Measurements from ENCODE around the gene GABRG3. TPM values are rescaled to one million over a fixed set of nuclear protein-coding genes. Genes with fewer than 3 reads are reported as not detected.

GABRG3 gene
- total and polyA plus RNA-seq, 4 experiments from 2014 or later, result not detected

- H3K9me3 Mint-ChIP-seq, result peaks cover 0 to 7% (median under 1%) of the 10 kb centered on the region in 8 donors
- H3K36me3 ChIP-seq (ENCODE audit: insufficient read depth, low read length), result no peaks in the 10 kb centered on the region
- no peaks in the 10 kb centered on the region for H3K4me1 Mint-ChIP-seq
- ChIA-PET CTCF (ENCODE audit: partially characterized antibody) (interaction anchor here (0.7 kb wide), 1 partner anchor 13 kb away, joined by 3 read pairs; no protein-coding TSS in a partner anchor), POLR2A (ENCODE audit: partially characterized antibody) (no interaction called here)
- H3K4me3 ChIP-seq (ENCODE audit: low read length in 2 of 2), result no peak overlapping the region
- intact Hi-C loops (cut with micrococcal nuclease), result loop anchor here (10.0 kb wide), 1 partner anchor 56 kb away; no protein-coding TSS in a partner anchor
- no peaks in the 10 kb centered on the region for H3K27me3 ChIP-seq (ENCODE audit: insufficient read depth, low read length)
- peak overlapping the region in 1 of 7 donors; percentile 11 for H3K27ac Mint-ChIP-seq
- no peak overlapping the region for H3K4me3 Mint-ChIP-seq
- H3K27me3 Mint-ChIP-seq, result peaks cover 0 to 1% of the 10 kb centered on the region in 2 donors
- H3K9me3 ChIP-seq (ENCODE audit: control insufficient read depth in 1 of 2, low read length in 2 of 2), result no peaks in the 10 kb centered on the region
- no peak for DNase-seq
- no peaks in the 10 kb centered on the region for H3K36me3 Mint-ChIP-seq
- no peaks in the 10 kb centered on the region for H3K4me1 ChIP-seq (ENCODE audit: insufficient read depth, low read length)
- no peak overlapping the region for H3K27ac ChIP-seq (ENCODE audit: low read depth, low read length)
Measured at GRCh38 chr15:27028858-27029477, 58.0 kb downstream of the GABRG3 start.

GRCh38 chr15:27036210-27036609, 65.2 kb downstream of the GABRG3 start:
- H3K4me1 Mint-ChIP-seq, result no peaks in the 10 kb centered on the region
- H3K4me1 ChIP-seq (ENCODE audit: insufficient read depth, low read length), result no peaks in the 10 kb centered on the region
- no peaks in the 10 kb centered on the region for H3K27me3 ChIP-seq (ENCODE audit: insufficient read depth, low read length)
- H3K27me3 Mint-ChIP-seq, result no peaks in the 10 kb centered on the region
- DNase-seq, result no peak
- H3K27ac ChIP-seq (ENCODE audit: low read depth, low read length), result no peak overlapping the region
- POLR2A ChIA-PET (ENCODE audit: partially characterized antibody), result no interaction called here
- CTCF ChIA-PET (ENCODE audit: partially characterized antibody), result no interaction called here
- H3K9me3 Mint-ChIP-seq, result peaks cover 0 to 4% (median under 1%) of the 10 kb centered on the region in 8 donors
- no peaks in the 10 kb centered on the region for H3K9me3 ChIP-seq (ENCODE audit: control insufficient read depth in 1 of 2, low read length in 2 of 2)
- no peak overlapping the region for H3K4me3 Mint-ChIP-seq
- H3K27ac Mint-ChIP-seq, result no peak overlapping the region
- H3K36me3 ChIP-seq (ENCODE audit: insufficient read depth, low read length), result no peaks in the 10 kb centered on the region
- no peak overlapping the region for H3K4me3 ChIP-seq (ENCODE audit: low read length in 2 of 2)
- no peaks in the 10 kb centered on the region for H3K36me3 Mint-ChIP-seq
- intact Hi-C loops (cut with micrococcal nuclease), result no loop called here

GRCh38 chr15:27037501-27037900, 66.5 kb downstream of the GABRG3 start:
- ChIA-PET POLR2A (ENCODE audit: partially characterized antibody) (no interaction called here), CTCF (ENCODE audit: partially characterized antibody) (no interaction called here)
- H3K36me3 ChIP-seq (ENCODE audit: insufficient read depth, low read length), result no peaks in the 10 kb centered on the region
- Mint-ChIP-seq H3K4me3 (no peak overlapping the region), H3K27me3 (no peaks in the 10 kb centered on the region), H3K4me1 (no peaks in the 10 kb centered on the region), H3K27ac (no peak overlapping the region), H3K9me3 (peaks cover 0 to 2% (median 0%) of the 10 kb centered on the region in 8 donors), H3K36me3 (no peaks in the 10 kb centered on the region)
- H3K27ac ChIP-seq (ENCODE audit: low read depth, low read length), result no peak overlapping the region
- H3K4me3 ChIP-seq (ENCODE audit: low read length in 2 of 2), result no peak overlapping the region
- intact Hi-C loops (cut with micrococcal nuclease), result no loop called here
- no peaks in the 10 kb centered on the region for H3K4me1 ChIP-seq (ENCODE audit: insufficient read depth, low read length)
- H3K9me3 ChIP-seq (ENCODE audit: control insufficient read depth in 1 of 2, low read length in 2 of 2), result no peaks in the 10 kb centered on the region
- no peak for DNase-seq
- H3K27me3 ChIP-seq (ENCODE audit: insufficient read depth, low read length), result no peaks in the 10 kb centered on the region

DNA sequence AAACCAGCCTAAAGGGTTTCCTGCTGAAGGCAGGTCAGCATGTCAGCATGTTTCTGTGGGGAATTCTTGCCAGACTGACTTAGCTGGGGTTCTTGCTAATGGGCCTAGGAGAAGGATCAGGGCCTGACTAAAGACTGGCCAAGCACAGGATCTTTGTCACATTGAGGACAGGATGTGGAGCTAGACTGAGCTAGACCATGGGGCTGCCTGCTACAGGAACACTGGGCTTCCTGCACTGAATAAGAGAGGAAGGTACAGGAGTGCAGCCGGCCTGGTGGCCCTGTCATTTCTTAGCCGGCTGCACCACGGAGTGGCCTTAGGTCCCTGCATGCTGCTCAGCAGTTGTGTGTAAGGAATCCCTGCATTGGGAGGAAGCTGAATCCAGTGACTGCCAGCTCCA, 68.2 kb downstream of the GABRG3 start:
- H3K4me1 ChIP-seq (ENCODE audit: insufficient read depth, low read length), result no peaks in the 10 kb centered on the region
- no peak overlapping the region for H3K27ac ChIP-seq (ENCODE audit: low read depth, low read length)
- intact Hi-C loops (cut with micrococcal nuclease), result no loop called here
- no peaks in the 10 kb centered on the region for H3K9me3 ChIP-seq (ENCODE audit: control insufficient read depth in 1 of 2, low read length in 2 of 2)
- Mint-ChIP-seq H3K27me3 (no peaks in the 10 kb centered on the region), H3K27ac (no peak overlapping the region), H3K4me1 (no peaks in the 10 kb centered on the region), H3K4me3 (no peak overlapping the region), H3K9me3 (peaks cover 0 to 8% (median 0%) of the 10 kb centered on the region in 8 donors), H3K36me3 (no peaks in the 10 kb centered on the region)
- POLR2A ChIA-PET (ENCODE audit: partially characterized antibody), result no interaction called here
- DNase-seq, result no peak
- H3K4me3 ChIP-seq (ENCODE audit: low read length in 2 of 2), result no peak overlapping the region
- CTCF ChIA-PET (ENCODE audit: partially characterized antibody), result no interaction called here
- H3K27me3 ChIP-seq (ENCODE audit: insufficient read depth, low read length), result no peaks in the 10 kb centered on the region
- H3K36me3 ChIP-seq (ENCODE audit: insufficient read depth, low read length), result no peaks in the 10 kb centered on the region

GRCh38 chr15:27042230-27042629, 71.2 kb downstream of the GABRG3 start:
- Histone ChIP-seq H3K9me3 (ENCODE audit: control insufficient read depth in 1 of 2, low read length in 2 of 2) (no peaks in the 10 kb centered on the region), H3K27ac (ENCODE audit: low read depth, low read length) (no peak overlapping the region), H3K36me3 (ENCODE audit: insufficient read depth, low read length) (no peaks in the 10 kb centered on the region), H3K27me3 (ENCODE audit: insufficient read depth, low read length) (no peaks in the 10 kb centered on the region), H3K4me1 (ENCODE audit: insufficient read depth, low read length) (no peaks in the 10 kb centered on the region), H3K4me3 (ENCODE audit: low read length in 2 of 2) (no peak overlapping the region)
- Mint-ChIP-seq H3K9me3 (peaks cover 0 to 13% (median 2%) of the 10 kb centered on the region in 8 donors), H3K4me1 (no peaks in the 10 kb centered on the region), H3K27ac (no peak overlapping the region), H3K36me3 (no peaks in the 10 kb centered on the region), H3K27me3 (no peaks in the 10 kb centered on the region), H3K4me3 (no peak overlapping the region)
- POLR2A ChIA-PET (ENCODE audit: partially characterized antibody), result no interaction called here
- CTCF ChIA-PET (ENCODE audit: partially characterized antibody), result no interaction called here
- no peak for DNase-seq
- intact Hi-C loops (cut with micrococcal nuclease), result no loop called here

DNA sequence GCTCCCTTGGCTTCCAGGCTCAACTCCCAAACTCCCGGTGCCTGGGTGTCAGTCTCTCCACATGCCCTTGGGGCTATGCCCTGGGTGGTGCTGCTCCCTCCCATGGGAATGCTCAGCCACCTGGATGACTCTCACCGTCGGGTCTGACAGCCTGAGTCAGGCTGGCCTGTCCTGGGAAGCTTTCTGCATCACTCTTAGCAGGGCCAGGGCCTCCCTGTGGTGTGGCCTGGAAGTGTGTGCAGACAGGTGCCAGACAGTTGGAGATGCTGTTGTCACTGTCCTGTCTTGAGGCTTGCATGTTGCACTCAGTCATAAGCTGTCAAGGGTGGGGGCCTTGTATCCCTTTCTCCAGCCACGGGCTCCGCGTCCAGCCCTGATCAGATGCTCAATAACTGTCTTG, 71.7 kb downstream of the GABRG3 start:
- DNase-seq, result no peak
- Histone ChIP-seq H3K27ac (ENCODE audit: low read depth, low read length) (no peak overlapping the region), H3K27me3 (ENCODE audit: insufficient read depth, low read length) (no peaks in the 10 kb centered on the region), H3K4me3 (ENCODE audit: low read length in 2 of 2) (no peak overlapping the region), H3K36me3 (ENCODE audit: insufficient read depth, low read length) (no peaks in the 10 kb centered on the region), H3K9me3 (ENCODE audit: control insufficient read depth in 1 of 2, low read length in 2 of 2) (no peaks in the 10 kb centered on the region), H3K4me1 (ENCODE audit: insufficient read depth, low read length) (no peaks in the 10 kb centered on the region)
- peak overlapping the region in 1 of 8 donors; percentile 21 for H3K4me3 Mint-ChIP-seq
- intact Hi-C loops (cut with micrococcal nuclease), result no loop called here
- no peaks in the 10 kb centered on the region for H3K36me3 Mint-ChIP-seq
- POLR2A ChIA-PET (ENCODE audit: partially characterized antibody), result no interaction called here
- H3K27me3 Mint-ChIP-seq, result no peaks in the 10 kb centered on the region
- H3K4me1 Mint-ChIP-seq, result no peaks in the 10 kb centered on the region
- no peak overlapping the region for H3K27ac Mint-ChIP-seq
- CTCF ChIA-PET (ENCODE audit: partially characterized antibody), result no interaction called here
- H3K9me3 Mint-ChIP-seq, result peaks cover 0 to 13% (median 2%) of the 10 kb centered on the region in 8 donors

DNA sequence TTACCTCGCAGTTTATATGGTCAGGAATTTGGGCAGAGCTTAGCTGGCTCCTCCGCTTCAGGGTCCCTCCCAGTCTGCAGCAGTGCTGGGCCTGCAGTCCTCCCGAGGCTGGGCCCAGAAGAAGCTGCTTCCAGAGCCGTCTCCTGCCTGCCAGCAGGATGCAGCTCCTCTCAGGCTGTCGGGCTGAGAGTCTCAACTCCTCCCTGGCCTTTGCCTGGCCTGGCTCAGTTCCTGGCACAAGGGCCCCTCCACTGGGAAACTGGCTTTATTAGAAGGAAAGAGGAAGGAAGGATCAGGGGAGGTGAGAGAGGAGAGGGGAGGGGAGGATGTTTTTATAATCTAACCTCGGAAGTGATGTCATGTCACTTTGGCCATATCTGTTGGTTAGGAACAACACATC, 72.8 kb downstream of the GABRG3 start:
- CTCF ChIA-PET (ENCODE audit: partially characterized antibody), result no interaction called here
- DNase-seq, result no peak
- H3K4me3 Mint-ChIP-seq, result no peak overlapping the region
- peaks cover 0 to 14% (median 2%) of the 10 kb centered on the region in 8 donors for H3K9me3 Mint-ChIP-seq
- Histone ChIP-seq H3K9me3 (ENCODE audit: control insufficient read depth in 1 of 2, low read length in 2 of 2) (no peaks in the 10 kb centered on the region), H3K4me1 (ENCODE audit: insufficient read depth, low read length) (no peaks in the 10 kb centered on the region), H3K36me3 (ENCODE audit: insufficient read depth, low read length) (no peaks in the 10 kb centered on the region), H3K27ac (ENCODE audit: low read depth, low read length) (no peak overlapping the region), H3K27me3 (ENCODE audit: insufficient read depth, low read length) (no peaks in the 10 kb centered on the region), H3K4me3 (ENCODE audit: low read length in 2 of 2) (no peak overlapping the region)
- H3K36me3 Mint-ChIP-seq, result no peaks in the 10 kb centered on the region
- intact Hi-C loops (cut with micrococcal nuclease), result no loop called here
- H3K27me3 Mint-ChIP-seq, result no peaks in the 10 kb centered on the region
- POLR2A ChIA-PET (ENCODE audit: partially characterized antibody), result no interaction called here
- no peaks in the 10 kb centered on the region for H3K4me1 Mint-ChIP-seq
- H3K27ac Mint-ChIP-seq, result no peak overlapping the region

GRCh38 chr15:27045796-27046195, 74.8 kb downstream of the GABRG3 start:
- Histone ChIP-seq H3K27me3 (ENCODE audit: insufficient read depth, low read length) (no peaks in the 10 kb centered on the region), H3K4me1 (ENCODE audit: insufficient read depth, low read length) (no peaks in the 10 kb centered on the region), H3K9me3 (ENCODE audit: control insufficient read depth in 1 of 2, low read length in 2 of 2) (no peaks in the 10 kb centered on the region), H3K27ac (ENCODE audit: low read depth, low read length) (no peak overlapping the region), H3K4me3 (ENCODE audit: low read length in 2 of 2) (no peak overlapping the region), H3K36me3 (ENCODE audit: insufficient read depth, low read length) (no peaks in the 10 kb centered on the region)
- Mint-ChIP-seq H3K27me3 (no peaks in the 10 kb centered on the region), H3K4me1 (no peaks in the 10 kb centered on the region), H3K4me3 (no peak overlapping the region), H3K9me3 (peaks cover 0 to 14% (median 2%) of the 10 kb centered on the region in 8 donors), H3K36me3 (no peaks in the 10 kb centered on the region), H3K27ac (no peak overlapping the region)
- POLR2A ChIA-PET (ENCODE audit: partially characterized antibody), result no interaction called here
- intact Hi-C loops (cut with micrococcal nuclease), result no loop called here
- DNase-seq, result no peak
- CTCF ChIA-PET (ENCODE audit: partially characterized antibody), result no interaction called here

All from CD4-positive, alpha-beta memory T cell (primary cell).